MM.1S (cell line): ENCODE results near the gene TMIGD2.

Experiments used
- DNase-seq: peaks from one replicate; pipeline ENCODE4 v3.0.0-alpha.2; 2015
- H2AFZ ChIP-seq: fragments of 300-600 bp; sonication (generic); 2 replicates; pipeline ENCODE4 v1.6.0; 2016; ENCODE audit warnings: antibody characterized with exemption, low read length
- H3F3A ChIP-seq: fragments of 300-600 bp; sonication (generic); 2 replicates; pipeline ENCODE4 v1.6.1; 2016; ENCODE audit warnings: mild to moderate bottlenecking, antibody characterized with exemption, low read length, moderate library complexity, mixed read lengths; ENCODE audit not compliant: insufficient read depth
- H3K27ac ChIP-seq: fragments of 300-600 bp; sonication (generic); 2 replicates; pipeline ENCODE4 v1.5.1; 2016; ENCODE audit warnings: mild to moderate bottlenecking, low read length
- H3K27me3 ChIP-seq: fragments of 300-600 bp; sonication (generic); replicated peaks from 2 replicates; pipeline ENCODE4 v1.6.0; 2016; ENCODE audit warnings: low read length; ENCODE audit not compliant: insufficient read depth
- H3K36me3 ChIP-seq: fragments of 300-600 bp; sonication (generic); replicated peaks from 2 replicates; pipeline ENCODE4 v1.6.1; 2016; ENCODE audit warnings: mild to moderate bottlenecking, low read length, mixed read lengths; ENCODE audit not compliant: insufficient read depth
- H3K4me1 ChIP-seq: fragments of 300-600 bp; sonication (generic); 2 replicates; pipeline ENCODE4 v1.6.1; 2016; ENCODE audit warnings: low read length, mixed read lengths
- H3K4me2 ChIP-seq: fragments of 300-600 bp; sonication (generic); 2 replicates; pipeline ENCODE4 v1.6.0; 2016; ENCODE audit warnings: low read depth, low read length
- H3K4me3 ChIP-seq: fragments of 300-600 bp; sonication (generic); 2 replicates; pipeline ENCODE4 v1.5.1; 2016; ENCODE audit warnings: low read length, mixed read lengths
- H3K79me2 ChIP-seq: fragments of 300-600 bp; sonication (generic); 2 replicates; pipeline ENCODE4 v1.6.1; 2016; ENCODE audit warnings: mixed run types, low read length, mixed read lengths
- H3K9ac ChIP-seq: fragments of 300-600 bp; sonication (generic); 2 replicates; pipeline ENCODE4 v1.6.1; 2016; ENCODE audit warnings: low read length, mixed read lengths
- H3K9me2 ChIP-seq: fragments of 300-600 bp; sonication (generic); replicated peaks from 2 replicates; pipeline ENCODE4 v1.6.1; 2016; ENCODE audit warnings: mild to moderate bottlenecking, low read length, mixed read lengths; ENCODE audit not compliant: insufficient read depth
- H3K9me3 ChIP-seq: fragments of 300-600 bp; sonication (generic); replicated peaks from 2 replicates; pipeline ENCODE4 v1.6.1; 2016; ENCODE audit warnings: mild to moderate bottlenecking, low read length, mixed read lengths; ENCODE audit not compliant: insufficient read depth
- H4K20me1 ChIP-seq: fragments of 300-600 bp; sonication (generic); 2 replicates; pipeline ENCODE4 v1.6.1; 2016; ENCODE audit warnings: mild to moderate bottlenecking, low read length, moderate library complexity, mixed read lengths; ENCODE audit not compliant: insufficient read depth
- EZH2 ChIP-seq: fragments of 300-600 bp; sonication (generic); optimal IDR thresholded peaks from 2 replicates; pipeline ENCODE3; 2017; ENCODE audit warnings: low read depth, mild to moderate bottlenecking, antibody characterized with exemption, low read length, mixed read lengths
- EZH2phosphoT487 ChIP-seq: fragments of 300-600 bp; sonication (generic); IDR thresholded peaks from 2 replicates; pipeline ENCODE4 v1.6.1; 2018; ENCODE audit warnings: antibody characterized with exemption, low read length
- TF ChIP-seq, protein P1 (sequence below): fragments of 300-600 bp; sonication (generic); IDR thresholded peaks from 2 replicates; pipeline ENCODE4 v1.5.1; 2016; ENCODE audit warnings: antibody characterized with exemption, low read length, mixed read lengths

Gene TMIGD2

GRCh38 chr19:4279530-4280422 lies 22.4 kb downstream of the TMIGD2 start:
- Histone ChIP-seq H3K4me2 (no peak overlapping the region), H3F3A (no peaks in the 10 kb centered on the region), H2AFZ (no peak overlapping the region), H4K20me1 (no peaks in the 10 kb centered on the region), H3K9me3 (no peaks in the 10 kb centered on the region), H3K27ac (no peak overlapping the region), H3K36me3 (no peaks in the 10 kb centered on the region), H3K27me3 (peaks cover 84% of the 10 kb centered on the region), H3K9ac (no peak overlapping the region), H3K4me1 (no peaks in the 10 kb centered on the region), H3K9me2 (no peaks in the 10 kb centered on the region), H3K4me3 (no peak overlapping the region), H3K79me2 (no peaks in the 10 kb centered on the region)
- TF ChIP-seq EZH2phosphoT487: no peak
- TF ChIP-seq, protein P1, sequence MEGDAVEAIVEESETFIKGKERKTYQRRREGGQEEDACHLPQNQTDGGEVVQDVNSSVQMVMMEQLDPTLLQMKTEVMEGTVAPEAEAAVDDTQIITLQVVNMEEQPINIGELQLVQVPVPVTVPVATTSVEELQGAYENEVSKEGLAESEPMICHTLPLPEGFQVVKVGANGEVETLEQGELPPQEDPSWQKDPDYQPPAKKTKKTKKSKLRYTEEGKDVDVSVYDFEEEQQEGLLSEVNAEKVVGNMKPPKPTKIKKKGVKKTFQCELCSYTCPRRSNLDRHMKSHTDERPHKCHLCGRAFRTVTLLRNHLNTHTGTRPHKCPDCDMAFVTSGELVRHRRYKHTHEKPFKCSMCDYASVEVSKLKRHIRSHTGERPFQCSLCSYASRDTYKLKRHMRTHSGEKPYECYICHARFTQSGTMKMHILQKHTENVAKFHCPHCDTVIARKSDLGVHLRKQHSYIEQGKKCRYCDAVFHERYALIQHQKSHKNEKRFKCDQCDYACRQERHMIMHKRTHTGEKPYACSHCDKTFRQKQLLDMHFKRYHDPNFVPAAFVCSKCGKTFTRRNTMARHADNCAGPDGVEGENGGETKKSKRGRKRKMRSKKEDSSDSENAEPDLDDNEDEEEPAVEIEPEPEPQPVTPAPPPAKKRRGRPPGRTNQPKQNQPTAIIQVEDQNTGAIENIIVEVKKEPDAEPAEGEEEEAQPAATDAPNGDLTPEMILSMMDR: no peak
- no peak for DNase-seq

DNA sequence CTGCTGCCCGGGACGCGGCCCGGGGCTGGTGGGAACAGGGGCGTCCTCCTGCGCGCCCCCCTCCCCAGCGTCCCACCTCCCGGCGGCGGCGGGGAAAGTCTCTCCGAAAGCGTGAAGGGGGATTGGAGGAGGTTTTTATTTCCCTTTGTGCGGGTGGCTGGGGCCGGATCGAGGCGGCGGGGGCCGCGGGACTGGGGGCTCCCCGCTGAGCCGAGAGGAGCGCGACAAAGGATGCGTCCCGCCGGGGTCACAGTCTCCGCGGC lies 23.0 kb downstream of the TMIGD2 start:
- Histone ChIP-seq H3K79me2 (no peaks in the 10 kb centered on the region), H3K9me2 (no peaks in the 10 kb centered on the region), H3K27ac (no peak overlapping the region), H3K4me1 (no peaks in the 10 kb centered on the region), H3K9ac (no peak overlapping the region), H3K9me3 (no peaks in the 10 kb centered on the region), H3K4me3 (no peak overlapping the region), H4K20me1 (no peaks in the 10 kb centered on the region), H2AFZ (no peak overlapping the region), H3K36me3 (no peaks in the 10 kb centered on the region), H3F3A (no peaks in the 10 kb centered on the region), H3K27me3 (peaks cover 78% of the 10 kb centered on the region), H3K4me2 (no peak overlapping the region)
- no peak for DNase-seq
- TF ChIP-seq EZH2phosphoT487: no peak

DNA sequence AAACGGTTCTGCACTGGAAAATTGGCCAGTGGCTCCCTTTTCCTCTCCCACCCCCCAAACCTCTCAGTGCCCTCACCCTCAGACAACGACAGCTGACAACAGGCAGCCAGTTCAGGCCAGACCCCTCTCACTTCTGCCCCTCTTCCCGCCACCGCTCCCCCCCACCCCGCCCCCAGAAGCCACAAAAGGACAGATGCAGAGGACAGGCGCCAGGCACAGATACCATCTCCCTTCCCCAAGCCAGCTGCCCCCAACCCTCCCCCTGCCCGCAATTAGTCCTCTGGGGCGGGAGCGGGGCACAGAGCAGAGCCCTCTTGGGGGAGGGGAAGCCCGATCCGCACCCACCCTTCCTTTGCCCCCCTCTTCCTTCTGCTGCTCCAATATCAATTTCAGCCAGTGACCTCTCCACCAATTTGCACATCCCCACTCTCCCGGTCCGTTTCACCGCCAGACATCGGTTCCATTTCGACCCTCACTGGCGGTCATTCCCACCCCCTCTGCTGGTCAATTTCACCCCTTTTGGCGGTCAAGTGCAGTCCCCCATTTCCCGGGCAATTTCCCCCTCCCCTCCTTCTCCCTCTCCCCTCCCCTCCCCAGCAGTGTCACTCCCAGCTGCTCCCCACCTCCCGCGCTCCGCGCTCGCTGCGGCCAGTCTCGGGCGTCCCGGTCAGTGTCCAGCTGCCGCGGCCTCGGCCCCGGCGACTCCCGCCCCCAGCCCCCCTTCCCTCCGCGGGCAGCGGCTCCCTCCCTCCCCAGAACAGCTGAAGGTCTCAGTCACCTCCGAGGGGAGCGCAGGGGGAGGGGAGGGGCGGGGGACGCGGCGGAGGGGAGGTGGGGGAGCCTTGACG lies 23.5 kb downstream of the TMIGD2 start, which contains the start of gene SHD:
SHD (plus strand) TSS at position 848 of the 848 bp plus-strand sequence. CDS start 798 bp downstream, outside the sequence.
- no peak for DNase-seq
- Histone ChIP-seq H3K4me2 (no peak within 1 kb of the TSS), H3F3A (no peaks in the 10 kb centered on the region), H3K36me3 (no peaks in the 10 kb centered on the region), H3K9ac (no peak within 1 kb of the TSS), H3K79me2 (no peaks in the 10 kb centered on the region), H3K9me2 (no peaks in the 10 kb centered on the region), H4K20me1 (no peaks in the 10 kb centered on the region), H3K4me3 (no peak within 1 kb of the TSS), H3K27me3 (peaks cover 72% of the 10 kb centered on the region), H2AFZ (no peak within 1 kb of the TSS), H3K27ac (no peak within 1 kb of the TSS), H3K4me1 (no peaks in the 10 kb centered on the region), H3K9me3 (no peaks in the 10 kb centered on the region)
- TF ChIP-seq, protein P1: no peak
- no peak for TF ChIP-seq EZH2phosphoT487
- TF ChIP-seq EZH2: no peak
